HepG2 (cell line): ENCODE results near the gene NKX1-2. TPM values are rescaled to one million over a fixed set of nuclear protein-coding genes. Genes with fewer than 3 reads are reported as not detected.

ENCODE experiments used
- FLYWCH1 ChIP-seq: sonication (generic); formaldehyde crosslinking; IDR thresholded peaks from 2 replicates; pipeline ENCODE4 v1.8.1; 2023; ENCODE audit warnings: mild to moderate bottlenecking, missing genetic modification reagents
- FOXC1 ChIP-seq: sonication (generic); formaldehyde crosslinking; IDR thresholded peaks from 2 replicates; pipeline ENCODE4 v1.8.0; 2022; ENCODE audit warnings: mild to moderate bottlenecking, missing genetic modification reagents, borderline replicate concordance
- GLI4 ChIP-seq: sonication (generic); formaldehyde crosslinking; IDR thresholded peaks from 2 replicates; pipeline ENCODE4 v1.5.1; 2020; ENCODE audit warnings: missing genetic modification reagents, mild to moderate bottlenecking, moderate library complexity, borderline replicate concordance
- GMEB1 ChIP-seq: sonication (generic); formaldehyde crosslinking; IDR thresholded peaks from 2 replicates; pipeline ENCODE4 v1.5.1; 2020; ENCODE audit warnings: missing genetic modification reagents, mild to moderate bottlenecking, borderline replicate concordance
- HNF4G ChIP-seq, 2 experiments: sonication (generic) in 1 of 2; formaldehyde crosslinking in 1 of 2; IDR thresholded peaks; 2 replicates each; pipeline versions ENCODE4 v1.4.0 to v1.6.1; 2011 to 2020; ENCODE audit warnings: borderline replicate concordance in 2 of 2, low read depth in 2 of 2, mild to moderate bottlenecking in 2 of 2, low read length in 1 of 2, missing genetic modification reagents in 1 of 2, moderate library complexity in 1 of 2
- HNRNPUL1 ChIP-seq: fragments of 200-400 bp; formaldehyde crosslinking; IDR thresholded peaks from 2 replicates; pipeline ENCODE4 v1.6.1; 2017; ENCODE audit warnings: low read depth, mild to moderate bottlenecking, low read length, moderate library complexity
- MTA3 ChIP-seq: sonication (generic); formaldehyde crosslinking; IDR thresholded peaks from 2 replicates; pipeline ENCODE4 v1.4.0; 2020; ENCODE audit warnings: missing genetic modification reagents
- MYPOP ChIP-seq: sonication (generic); formaldehyde crosslinking; IDR thresholded peaks from 2 replicates; pipeline ENCODE4 v1.8.1; 2023; ENCODE audit warnings: mild to moderate bottlenecking, moderate library complexity, missing genetic modification reagents
- RBM22 ChIP-seq: fragments of 200-400 bp; formaldehyde crosslinking; optimal IDR thresholded peaks from 2 replicates; pipeline ENCODE3; 2017; ENCODE audit warnings: mild to moderate bottlenecking, low read length, moderate library complexity
- SIN3A ChIP-seq: IDR thresholded peaks from 2 replicates; pipeline ENCODE4 v1.6.1; 2011; ENCODE audit warnings: low read depth, mild to moderate bottlenecking, control low read depth, low read length, borderline replicate concordance
- SIX1 ChIP-seq: sonication (generic); formaldehyde crosslinking; IDR thresholded peaks from 2 replicates; pipeline ENCODE4 v1.4.0; 2020; ENCODE audit warnings: missing genetic modification reagents, borderline replicate concordance
- SMAD3 ChIP-seq: sonication (generic); formaldehyde crosslinking; IDR thresholded peaks from 2 replicates; pipeline ENCODE4 v1.4.0; 2020; ENCODE audit warnings: missing genetic modification reagents
- THAP11 ChIP-seq: IDR thresholded peaks from 2 replicates; pipeline ENCODE4 v1.6.1; 2016; ENCODE audit warnings: missing biosample characterization, missing genetic modification reagents
- ZFP90 ChIP-seq: sonication (generic); formaldehyde crosslinking; IDR thresholded peaks from 2 replicates; pipeline ENCODE4 v1.8.0; 2022; ENCODE audit warnings: missing genetic modification reagents, mild to moderate bottlenecking, inconsistent platforms, borderline replicate concordance
- ZNF20 ChIP-seq: sonication (generic); formaldehyde crosslinking; IDR thresholded peaks from 2 replicates; pipeline ENCODE4 v1.4.0; 2020; ENCODE audit warnings: mild to moderate bottlenecking, moderate library complexity, missing genetic modification reagents
- ZNF432 ChIP-seq: sonication (generic); formaldehyde crosslinking; IDR thresholded peaks from 2 replicates; pipeline ENCODE4 v1.5.0; 2020; ENCODE audit warnings: missing genetic modification reagents, mild to moderate bottlenecking, borderline replicate concordance
- ZNF549 ChIP-seq: sonication (generic); formaldehyde crosslinking; IDR thresholded peaks from 2 replicates; pipeline ENCODE4 v1.5.0; 2020; ENCODE audit warnings: missing genetic modification reagents
- ZNF552 ChIP-seq: sonication (generic); formaldehyde crosslinking; IDR thresholded peaks from 2 replicates; pipeline ENCODE4 v1.9.0; 2022; ENCODE audit warnings: missing genetic modification reagents, mild to moderate bottlenecking, borderline replicate concordance
- ZNF616 ChIP-seq: sonication (generic); formaldehyde crosslinking; IDR thresholded peaks from 2 replicates; pipeline ENCODE4 v1.5.0; 2020; ENCODE audit warnings: low read depth, mild to moderate bottlenecking, missing genetic modification reagents
- ZNF703 ChIP-seq: sonication (generic); formaldehyde crosslinking; IDR thresholded peaks from 2 replicates; pipeline ENCODE4 v1.5.1; 2020; ENCODE audit warnings: missing genetic modification reagents, mild to moderate bottlenecking, moderate library complexity, borderline replicate concordance
- ZNF766 ChIP-seq: sonication (generic); formaldehyde crosslinking; IDR thresholded peaks from 2 replicates; pipeline ENCODE4 v1.5.0; 2020; ENCODE audit warnings: missing genetic modification reagents, borderline replicate concordance
- polyA plus RNA-seq, 8 experiments: library from polyadenylated mRNA; depleted of rRNA in 3 of 8; stranded (reverse) in 7 of 8; unstranded in 1 of 8; fragments of >200 nt; fragmentation: Illumina TruSeq in 4 of 8; extraction: Trizol in 4 of 8; gene quantifications; 2 replicates each; pipeline versions ENCODE4 v1.2.1 to v1.2.3, GENCODE V29; 2011 to 2016; ENCODE audit warnings: low read depth in 4 of 8, missing spikeins in 1 of 8, mixed read lengths in 1 of 8; ENCODE audit not compliant: insufficient read depth in 1 of 8
- total RNA-seq, 5 experiments: library from RNA; depleted of rRNA; stranded (reverse); fragments of >200 nt; fragmentation: Illumina TruSeq; extraction: Trizol; gene quantifications; 2 replicates each; pipeline ENCODE4 v1.2.3, GENCODE V29; 2016; ENCODE audit warnings: low read depth in 1 of 5
- TF ChIP-seq, protein P1 (sequence below): sonication (generic); formaldehyde crosslinking; IDR thresholded peaks from 2 replicates; pipeline ENCODE4 v1.4.0; 2020; ENCODE audit warnings: missing genetic modification reagents
- TF ChIP-seq, protein P2 (sequence below): sonication (generic); formaldehyde crosslinking; IDR thresholded peaks from 2 replicates; pipeline ENCODE4 v1.5.0; 2020; ENCODE audit warnings: missing genetic modification reagents, mild to moderate bottlenecking, borderline replicate concordance

NKX1-2 gene
- total and polyA plus RNA-seq, 2 of the 13 experiments (the other 11 are each of a cell fraction or from before 2014, with no cell fraction given), result not detected

DNA sequence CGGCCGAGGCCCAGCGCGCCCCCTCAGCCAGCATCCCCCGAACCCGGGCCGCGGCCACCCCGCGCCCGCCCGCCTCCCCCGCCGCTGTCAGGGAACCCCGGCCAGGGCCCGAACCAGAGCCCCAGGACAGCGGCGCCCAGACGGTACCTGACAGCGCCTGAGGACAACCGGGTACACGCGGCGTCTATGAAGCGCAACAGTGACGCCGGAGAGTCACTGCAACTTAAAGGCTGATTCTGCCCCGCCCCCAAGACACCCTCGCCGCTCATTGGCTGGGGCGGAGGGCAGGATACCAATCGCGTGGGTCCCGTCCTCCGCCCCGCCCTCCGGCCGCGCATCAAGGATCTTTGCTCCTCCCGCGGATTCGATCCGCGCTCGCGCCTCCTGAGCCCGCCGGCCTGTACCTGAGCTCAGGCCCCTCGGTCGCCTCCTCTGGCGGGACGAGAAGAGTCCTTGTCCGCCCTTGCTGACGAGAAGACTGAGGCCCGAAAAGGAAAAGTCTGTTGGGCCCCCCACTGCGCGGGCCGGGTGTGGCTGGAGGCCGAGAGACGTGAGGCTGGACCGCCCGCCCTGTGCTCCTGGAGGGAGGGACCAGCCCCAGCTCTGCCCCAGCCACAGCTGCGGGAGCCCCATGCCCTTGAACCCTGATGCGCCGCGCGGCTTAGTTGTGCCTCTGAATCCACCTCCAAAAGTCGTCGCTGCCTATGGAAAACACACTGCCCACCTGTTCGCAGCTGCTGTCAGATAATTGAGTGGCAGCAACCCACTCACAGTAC lies 30.9 kb downstream of the NKX1-2 start, which contains the start of gene OAT (continued):
- TF ChIP-seq, protein P1, sequence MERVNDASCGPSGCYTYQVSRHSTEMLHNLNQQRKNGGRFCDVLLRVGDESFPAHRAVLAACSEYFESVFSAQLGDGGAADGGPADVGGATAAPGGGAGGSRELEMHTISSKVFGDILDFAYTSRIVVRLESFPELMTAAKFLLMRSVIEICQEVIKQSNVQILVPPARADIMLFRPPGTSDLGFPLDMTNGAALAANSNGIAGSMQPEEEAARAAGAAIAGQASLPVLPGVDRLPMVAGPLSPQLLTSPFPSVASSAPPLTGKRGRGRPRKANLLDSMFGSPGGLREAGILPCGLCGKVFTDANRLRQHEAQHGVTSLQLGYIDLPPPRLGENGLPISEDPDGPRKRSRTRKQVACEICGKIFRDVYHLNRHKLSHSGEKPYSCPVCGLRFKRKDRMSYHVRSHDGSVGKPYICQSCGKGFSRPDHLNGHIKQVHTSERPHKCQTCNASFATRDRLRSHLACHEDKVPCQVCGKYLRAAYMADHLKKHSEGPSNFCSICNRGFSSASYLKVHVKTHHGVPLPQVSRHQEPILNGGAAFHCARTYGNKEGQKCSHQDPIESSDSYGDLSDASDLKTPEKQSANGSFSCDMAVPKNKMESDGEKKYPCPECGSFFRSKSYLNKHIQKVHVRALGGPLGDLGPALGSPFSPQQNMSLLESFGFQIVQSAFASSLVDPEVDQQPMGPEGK, result peak; percentile 30; the same call in 1 of the 2 replicates
- TF ChIP-seq GLI4 (0 out of 2 replicates have a peak, but pooled peaks have one; percentile 31), ZNF549 (CRISPR knock-in tag) (no peak), GMEB1 (CRISPR knock-in tag) (peak; percentile 14; the same call in 1 of the 2 replicates), ZFP90 (CRISPR knock-in tag) (0 out of 2 replicates have a peak, but pooled peaks have one; percentile 29), SIN3A (peak; percentile 88), MYPOP (CRISPR knock-in tag) (peak; percentile 48; the same call in 1 of the 2 replicates), FOXC1 (CRISPR knock-in tag) (peak; percentile 69; the same call in 1 of the 2 replicates), ZNF552 (CRISPR knock-in tag) (no peak), HNF4G (IDR thresholded peaks at IDR 0.05; ENCODE audit: borderline replicate concordance, low read depth, low read length) (no peak), HNF4G (CRISPR knock-in tag; IDR thresholded peaks at IDR 0.05; ENCODE audit: borderline replicate concordance, low read depth) (peak; percentile 44; the same call in 1 of the 2 replicates), FLYWCH1 (CRISPR knock-in tag) (no peak), RBM22 (no peak), SMAD3 (CRISPR knock-in tag) (0 out of 2 replicates have a peak, but pooled peaks have one; percentile 2), HNRNPUL1 (no peak), SIX1 (CRISPR knock-in tag) (0 out of 2 replicates have a peak, but pooled peaks have one; percentile 9), ZNF703 (CRISPR knock-in tag) (no peak), ZNF20 (CRISPR knock-in tag) (no peak), ZNF432 (CRISPR knock-in tag) (no peak), THAP11 (CRISPR knock-in tag) (peak; percentile 60), ZNF616 (CRISPR knock-in tag) (no peak), ZNF766 (CRISPR knock-in tag) (0 out of 2 replicates have a peak, but pooled peaks have one; percentile 44), MTA3 (no peak)
- TF ChIP-seq, protein P2, sequence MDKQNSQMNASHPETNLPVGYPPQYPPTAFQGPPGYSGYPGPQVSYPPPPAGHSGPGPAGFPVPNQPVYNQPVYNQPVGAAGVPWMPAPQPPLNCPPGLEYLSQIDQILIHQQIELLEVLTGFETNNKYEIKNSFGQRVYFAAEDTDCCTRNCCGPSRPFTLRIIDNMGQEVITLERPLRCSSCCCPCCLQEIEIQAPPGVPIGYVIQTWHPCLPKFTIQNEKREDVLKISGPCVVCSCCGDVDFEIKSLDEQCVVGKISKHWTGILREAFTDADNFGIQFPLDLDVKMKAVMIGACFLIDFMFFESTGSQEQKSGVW (CRISPR knock-in tag), result 0 out of 2 replicates have a peak, but pooled peaks have one; percentile 36
